GM21786 (cell line): ENCODE measurements around the gene MRNIP.
A peak's percentile ranks its signal among the peaks of the same experiment; 100 is the strongest.

ENCODE experiments used
- ATAC-seq: cut with Tn5 transposase; IDR thresholded peaks from one replicate; pipeline ENCODE4 v1.9.1; 2021; ENCODE audit not compliant: unreplicated experiment

MRNIP gene

DNA sequence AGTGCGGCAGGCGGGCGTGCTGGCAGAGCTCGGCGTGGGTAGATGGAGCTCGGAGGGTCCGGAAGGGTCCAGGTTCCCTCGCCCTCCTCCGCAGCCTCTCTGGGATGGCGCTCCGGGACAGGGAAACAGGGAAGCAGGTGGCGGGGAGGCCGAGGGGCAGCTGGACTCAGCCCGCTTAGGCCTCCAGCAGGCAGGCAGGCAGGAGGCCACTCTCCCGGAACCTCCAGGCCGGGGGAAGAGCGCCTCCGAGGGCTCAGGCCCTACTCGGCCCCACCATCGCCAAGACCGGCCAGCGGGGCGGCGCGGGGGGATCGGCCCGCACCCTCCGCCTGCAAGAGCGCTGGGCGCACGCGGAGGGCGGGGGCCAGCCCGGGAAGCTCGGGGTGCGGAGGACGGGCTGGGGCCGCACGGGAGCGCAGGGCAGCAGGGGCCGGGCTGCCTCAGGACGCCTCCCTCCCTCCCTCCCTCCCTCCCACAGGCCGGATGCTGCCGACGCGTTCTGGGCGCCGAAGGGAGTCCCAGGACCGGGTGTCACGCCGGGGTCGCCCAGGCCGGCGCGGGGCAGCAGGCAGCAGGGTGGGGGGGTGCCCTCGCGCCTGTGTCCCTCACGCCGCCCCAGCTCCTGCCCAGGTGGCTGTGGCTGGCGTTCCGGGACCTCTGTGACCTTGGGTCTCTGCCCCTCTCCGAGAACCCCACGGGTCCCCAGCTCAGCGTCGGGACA is 52.9 kb downstream of the MRNIP start:
- ATAC-seq = peak; percentile 17

DNA sequence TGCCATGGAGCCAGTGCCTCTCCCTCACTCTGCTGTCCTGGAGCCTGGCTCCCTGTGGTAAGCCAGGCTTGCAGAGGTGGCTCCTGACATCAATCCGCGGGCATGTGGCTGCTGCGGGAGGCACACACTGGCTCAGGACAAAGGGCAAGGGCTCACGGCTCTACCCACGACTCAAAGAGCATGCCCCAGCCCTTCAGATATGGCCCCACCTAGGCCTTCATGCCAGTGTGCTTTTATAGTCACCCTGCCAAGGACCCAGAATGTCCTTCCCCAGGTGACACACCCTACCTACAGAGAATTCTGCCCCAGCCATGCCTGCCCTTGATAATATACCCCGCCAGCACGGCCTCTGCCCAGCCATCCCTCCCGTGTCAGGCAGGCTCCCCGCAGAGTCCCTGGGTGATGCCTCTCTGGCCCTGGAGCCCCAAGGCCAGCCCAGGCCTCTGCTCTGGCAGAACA is 53.5 kb downstream of the MRNIP start:
- no peak for ATAC-seq

DNA sequence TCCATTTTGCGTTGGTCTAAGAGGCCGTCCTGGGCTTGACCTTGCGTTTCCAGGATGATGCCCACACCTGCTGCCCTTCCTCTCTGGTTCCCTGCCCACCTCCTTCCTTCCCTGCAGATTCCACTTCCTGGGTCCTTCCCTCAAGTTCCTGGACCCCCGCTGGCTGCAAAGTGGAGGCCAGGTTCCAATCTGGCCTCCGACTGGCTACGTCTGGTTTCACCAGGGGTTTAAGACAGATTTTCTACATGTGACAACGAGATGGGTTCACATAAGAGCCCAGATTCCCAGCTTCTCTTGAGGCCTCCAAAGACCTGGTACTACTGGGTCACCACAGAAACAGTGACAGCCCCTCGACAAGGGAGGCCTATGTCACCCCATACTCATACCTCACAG is 54.1 kb downstream of the MRNIP start:
- ATAC-seq = no peak

DNA sequence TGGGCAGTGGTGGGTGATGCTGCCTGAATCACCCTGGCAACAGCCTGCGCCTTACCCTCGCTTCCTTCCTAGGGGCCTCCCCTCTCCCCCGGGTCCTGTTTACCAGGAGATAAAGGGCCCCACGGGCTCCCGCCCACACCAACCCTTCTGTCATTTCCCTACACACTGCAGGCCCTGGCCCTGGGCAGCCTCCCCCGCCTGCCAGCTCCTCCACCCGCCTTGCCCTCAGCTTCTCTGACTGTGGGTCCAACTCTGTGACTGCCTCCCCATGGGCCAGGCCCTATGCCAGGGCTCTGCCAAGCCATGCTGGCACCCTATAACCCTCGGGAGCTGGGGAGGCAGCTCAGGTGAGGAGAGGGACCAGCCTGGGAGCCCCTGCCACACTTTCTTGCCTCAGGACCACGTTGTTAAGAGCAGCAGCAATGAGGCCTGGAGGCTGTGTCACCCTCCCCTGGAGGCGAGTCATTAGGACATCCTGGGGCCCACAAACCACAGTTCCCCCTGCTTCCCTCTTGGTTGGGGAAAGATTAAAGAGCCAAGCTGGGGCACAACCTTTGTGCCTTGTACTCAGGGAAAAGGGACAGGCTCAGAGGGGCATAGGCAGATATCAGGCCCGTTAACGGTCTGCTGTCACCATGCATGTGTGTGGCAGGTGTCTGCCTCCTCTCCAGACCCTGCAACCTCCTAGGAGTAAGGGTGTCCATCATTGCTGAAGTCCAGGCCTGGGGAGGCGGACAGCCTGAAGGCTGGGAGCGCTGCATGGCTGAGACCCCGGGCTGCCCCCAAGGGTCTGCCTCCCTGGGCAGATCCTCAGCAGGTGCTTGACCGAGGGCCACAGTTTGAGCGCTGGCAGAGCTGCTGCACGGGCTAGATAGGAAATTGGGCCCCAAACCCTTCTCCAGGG is 54.7 kb downstream of the MRNIP start:
- no peak for ATAC-seq

DNA sequence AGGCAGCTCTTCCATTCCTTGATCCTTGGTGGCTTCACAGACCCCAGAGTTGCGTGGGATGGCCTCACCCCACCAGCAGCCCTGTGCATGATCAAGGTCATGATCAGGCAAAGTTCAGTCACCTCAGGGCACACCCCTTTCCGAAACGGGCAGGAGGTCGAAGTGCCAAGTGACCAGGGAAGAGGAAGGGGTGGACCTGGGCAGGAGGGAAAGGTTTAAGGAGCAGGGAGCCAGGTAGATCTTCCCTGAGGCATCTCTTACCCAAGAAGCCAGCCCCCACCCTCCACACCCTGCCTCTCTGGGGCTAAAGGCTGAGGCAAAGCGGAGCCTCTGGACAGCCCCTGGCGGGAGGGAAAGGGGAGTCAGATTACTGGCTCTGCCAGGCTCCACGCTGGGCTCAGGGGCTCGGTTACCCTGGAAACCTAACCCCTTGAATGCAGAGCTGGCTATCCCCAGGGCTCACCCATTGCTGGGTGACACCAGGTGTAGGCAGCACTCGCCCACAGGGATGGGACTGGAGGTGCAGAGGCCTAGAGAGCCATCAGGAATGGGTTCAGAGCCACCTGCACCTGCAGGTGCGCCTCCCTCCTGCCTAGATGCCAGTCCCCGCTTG is 55.6 kb downstream of the MRNIP start:
- no peak for ATAC-seq

DNA sequence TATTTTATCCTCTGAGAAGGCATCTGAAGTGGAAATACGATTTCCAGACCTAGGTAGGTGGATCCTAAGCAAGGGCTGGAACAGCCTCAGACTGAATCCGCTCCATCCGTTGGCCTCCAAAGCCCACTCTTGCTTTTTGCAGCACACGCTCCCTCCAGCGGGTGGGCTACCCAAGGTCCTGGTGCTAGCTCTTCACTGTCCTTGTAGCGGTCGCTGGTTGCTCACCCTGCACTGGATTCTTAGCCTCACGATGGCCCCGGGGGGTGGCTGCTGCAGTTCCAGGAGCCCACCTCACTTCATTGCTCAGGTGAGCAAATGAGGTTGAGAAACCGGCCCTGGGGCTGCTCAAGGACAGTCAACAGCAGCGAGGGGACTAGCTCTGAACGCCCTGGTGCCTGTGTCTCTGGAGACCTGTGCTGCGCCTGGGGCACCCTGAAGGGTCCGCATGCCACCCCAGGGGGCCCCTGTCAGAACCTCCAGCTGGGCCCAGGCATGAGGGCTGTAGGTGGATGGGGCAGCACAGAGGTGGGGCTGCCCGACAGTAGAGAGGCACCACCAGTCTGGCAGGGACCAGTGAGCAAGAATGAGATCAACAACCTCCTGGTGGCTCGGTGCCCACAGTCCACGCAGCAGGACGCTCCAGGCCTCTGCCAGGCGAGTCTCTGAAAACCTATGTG is 56.3 kb downstream of the MRNIP start:
- no peak for ATAC-seq

DNA sequence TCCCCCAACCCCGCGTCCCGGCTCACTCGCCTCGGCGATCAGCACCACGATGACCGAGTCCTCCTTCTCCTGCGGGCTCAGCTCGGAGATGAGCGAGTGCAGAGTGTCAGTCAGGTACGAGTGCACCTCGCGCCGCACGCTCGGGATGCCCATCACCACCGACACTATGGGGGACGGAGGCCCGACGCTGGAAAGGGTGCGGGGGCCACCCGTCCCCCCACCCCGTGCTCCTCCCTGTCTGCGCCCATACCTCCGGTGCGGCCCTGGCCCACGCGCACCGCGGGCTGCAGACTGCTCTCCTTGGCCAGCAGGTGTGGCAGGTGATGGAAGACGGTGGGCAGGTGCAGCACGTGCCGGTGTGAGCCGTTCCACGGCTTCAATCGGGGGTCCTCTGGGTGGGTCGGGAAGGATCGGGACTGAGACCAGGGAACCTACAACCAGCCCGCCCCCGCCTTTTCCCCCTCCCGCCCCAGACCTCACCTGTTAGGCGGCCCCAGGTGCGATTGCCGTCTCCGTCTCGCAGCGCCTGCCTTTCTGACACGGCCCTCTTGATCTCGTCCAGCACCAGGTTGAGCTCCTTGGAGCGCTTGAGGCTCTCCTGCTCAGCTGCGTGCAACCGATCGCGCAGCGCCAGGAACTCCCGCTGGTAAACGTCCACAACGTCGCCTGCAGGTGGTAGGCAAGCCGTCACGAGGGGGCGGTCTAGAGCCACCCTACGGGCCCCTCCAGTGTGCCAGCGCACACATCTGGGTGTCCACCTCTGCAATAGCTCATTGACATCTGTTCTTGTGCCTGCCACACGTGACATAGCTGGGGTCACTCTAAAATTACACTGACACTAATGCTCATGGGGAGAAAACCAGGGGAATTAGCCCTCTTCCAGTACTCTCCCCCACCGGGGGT is 57.1 kb downstream of the MRNIP start:
- peak; percentile 44 for ATAC-seq

DNA sequence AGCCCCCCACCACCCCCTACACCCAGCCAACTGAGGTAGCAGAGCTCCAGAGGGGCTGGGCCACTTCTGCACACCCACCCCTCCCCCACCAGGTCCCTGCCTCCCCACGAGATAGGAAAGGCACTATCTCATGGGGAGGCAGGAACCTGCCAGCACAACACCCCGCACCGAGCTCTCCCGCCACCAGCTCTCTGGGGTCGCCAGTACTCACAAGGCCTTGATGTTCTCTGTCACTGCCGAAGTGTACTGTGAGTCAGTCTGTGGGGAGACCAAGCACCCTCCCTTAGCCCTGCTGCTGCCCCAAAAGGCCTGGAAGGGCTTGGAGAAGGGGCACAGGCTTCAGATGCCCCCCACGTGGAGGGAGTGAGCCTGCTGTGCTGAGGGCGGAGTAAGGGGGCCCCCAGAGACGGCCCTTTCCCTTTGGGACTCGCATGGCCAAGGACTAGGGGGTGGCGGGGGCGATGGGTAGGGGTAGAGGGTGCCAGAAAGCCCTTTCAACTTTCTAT is 57.9 kb downstream of the MRNIP start:
- no peak for ATAC-seq

DNA sequence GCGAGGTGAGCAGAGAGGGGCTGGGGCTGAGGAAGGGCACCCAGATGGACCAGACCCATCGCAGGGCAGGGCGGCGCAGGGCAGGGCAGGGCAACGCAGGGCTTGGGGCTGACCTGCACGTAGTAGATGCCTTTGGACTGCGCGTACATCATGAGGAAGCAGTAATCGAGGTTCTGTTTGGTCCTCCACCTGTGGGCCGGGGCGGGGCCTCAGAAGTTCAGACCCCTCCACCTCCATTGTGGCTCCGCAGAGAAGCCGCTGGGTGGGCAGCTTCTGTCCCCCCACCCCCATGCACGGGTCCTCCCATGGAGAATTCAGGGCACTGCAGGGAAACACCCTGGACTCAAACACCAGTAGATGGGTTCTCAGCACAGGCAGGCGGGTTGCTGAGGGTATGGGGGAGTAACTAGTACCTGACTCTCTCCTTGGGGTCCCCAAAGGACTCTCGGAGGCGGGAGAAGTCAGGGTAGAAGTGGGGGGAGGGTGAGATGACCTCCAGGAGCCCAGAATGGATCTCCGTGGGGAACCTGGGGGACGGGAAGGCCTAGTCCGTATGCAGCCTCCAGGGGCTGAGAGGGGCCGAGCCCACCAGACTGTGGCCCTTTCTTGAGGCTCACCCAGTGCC is 58.4 kb downstream of the MRNIP start:
- ATAC-seq = no peak

DNA sequence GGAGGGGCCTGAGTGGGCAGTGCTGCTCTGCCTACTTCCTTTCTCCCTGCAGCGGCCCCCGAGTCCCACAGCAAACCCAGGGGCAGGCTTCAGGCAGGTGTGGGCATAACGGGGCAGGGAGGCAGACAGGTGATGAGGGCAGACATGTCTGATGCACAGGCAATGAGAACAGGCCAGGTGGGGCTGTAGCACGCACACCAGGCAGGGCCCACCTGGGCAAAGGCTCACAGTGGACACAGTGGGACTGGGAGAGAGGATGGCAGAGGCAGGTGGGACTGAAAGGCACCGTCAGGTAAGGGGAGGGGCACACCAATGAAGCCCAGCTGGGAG is 59.0 kb downstream of the MRNIP start:
- no peak for ATAC-seq

DNA sequence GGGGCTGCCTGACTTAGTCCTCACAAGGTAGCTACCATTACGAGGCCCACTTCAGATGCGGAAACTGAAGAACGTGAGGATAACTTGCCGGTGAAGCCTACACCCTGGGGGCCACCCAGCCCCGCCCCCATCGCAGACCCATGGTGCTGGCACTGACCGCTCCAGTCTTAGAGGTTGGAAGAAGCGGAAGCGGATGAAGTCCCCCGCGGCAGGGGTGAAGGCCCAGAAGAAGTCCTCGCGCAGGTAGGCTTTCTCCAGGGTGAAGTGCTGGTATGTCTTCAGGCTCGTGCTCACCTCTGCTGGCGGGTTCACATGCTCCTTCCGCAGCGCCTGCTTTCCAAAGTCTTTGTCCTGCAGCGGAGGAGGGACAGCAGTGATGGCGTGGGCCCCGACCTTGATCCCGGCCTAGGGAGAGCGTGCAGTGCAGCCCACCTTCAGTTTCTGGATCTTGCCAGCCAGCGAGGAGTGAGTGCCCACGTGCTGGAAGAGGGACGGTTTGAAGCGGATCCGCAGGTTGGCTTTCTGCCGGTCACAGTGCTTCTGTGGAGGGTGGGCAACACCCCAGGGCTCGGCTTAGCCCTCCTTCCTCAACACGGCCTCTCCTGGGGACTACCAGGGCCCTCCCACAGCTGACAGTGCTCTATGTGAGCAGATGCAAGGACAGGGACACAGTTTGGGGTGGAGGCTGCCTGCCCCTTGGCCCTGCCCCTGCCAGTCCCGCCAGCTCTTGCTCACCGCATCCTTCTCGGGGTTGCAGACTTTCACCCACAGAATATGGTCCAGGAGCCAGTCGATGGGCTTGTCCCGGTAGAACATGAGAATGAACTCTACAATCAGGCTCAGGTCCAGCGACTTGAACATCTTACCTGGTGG is 59.6 kb downstream of the MRNIP start:
- no peak for ATAC-seq

DNA sequence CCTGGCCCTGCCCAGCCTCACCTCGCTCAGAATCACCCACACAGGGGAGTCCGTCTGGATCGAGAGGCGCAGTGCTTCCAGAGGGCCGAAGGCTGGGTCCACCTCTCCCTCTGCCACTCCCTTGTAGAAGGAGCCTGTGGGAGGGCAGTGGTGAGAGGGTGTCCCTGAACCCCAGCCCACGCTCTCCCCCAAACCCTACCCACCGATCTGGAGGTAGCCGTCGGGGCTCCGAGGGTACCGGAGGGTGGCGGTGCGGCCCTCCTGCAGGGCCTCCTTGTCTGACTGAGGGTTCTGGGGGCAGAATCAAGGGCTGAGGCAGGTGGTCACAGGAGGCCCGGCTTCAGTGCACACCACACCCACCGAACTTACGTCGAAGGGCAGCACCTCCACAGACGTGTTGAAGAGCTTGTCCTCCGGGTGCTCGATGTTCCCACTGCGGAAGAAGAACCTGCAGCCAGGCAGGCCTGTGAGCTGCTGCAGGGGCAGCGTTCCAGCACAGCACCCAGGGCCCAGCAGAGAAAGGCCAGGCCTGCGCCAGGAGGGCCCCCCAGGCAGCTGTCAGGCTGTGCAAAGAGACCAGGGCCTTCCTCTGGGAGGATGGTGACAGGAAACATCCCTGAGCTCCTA is 60.4 kb downstream of the MRNIP start:
- no peak for ATAC-seq

DNA sequence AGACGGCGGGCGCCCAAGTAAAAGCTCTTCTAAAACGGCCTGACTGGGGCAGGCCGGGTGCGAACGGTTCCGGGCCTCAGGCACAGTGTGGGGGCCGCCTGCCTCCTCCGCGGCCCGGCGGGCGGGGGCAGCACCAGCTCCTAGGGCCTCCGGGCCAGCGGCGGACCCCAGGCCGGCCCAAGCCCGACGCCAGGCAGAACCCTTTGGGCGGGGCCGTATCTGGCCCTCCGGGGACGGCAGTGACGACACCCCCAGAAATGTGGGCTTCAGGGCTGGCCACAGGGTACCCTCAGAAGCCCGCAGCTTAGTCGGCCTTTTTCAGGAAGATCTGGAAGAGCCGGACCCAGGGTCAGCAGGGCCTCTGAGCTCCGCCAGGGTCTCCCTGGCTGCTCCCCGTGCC is 60.9 kb downstream of the MRNIP start:
- no peak for ATAC-seq

DNA sequence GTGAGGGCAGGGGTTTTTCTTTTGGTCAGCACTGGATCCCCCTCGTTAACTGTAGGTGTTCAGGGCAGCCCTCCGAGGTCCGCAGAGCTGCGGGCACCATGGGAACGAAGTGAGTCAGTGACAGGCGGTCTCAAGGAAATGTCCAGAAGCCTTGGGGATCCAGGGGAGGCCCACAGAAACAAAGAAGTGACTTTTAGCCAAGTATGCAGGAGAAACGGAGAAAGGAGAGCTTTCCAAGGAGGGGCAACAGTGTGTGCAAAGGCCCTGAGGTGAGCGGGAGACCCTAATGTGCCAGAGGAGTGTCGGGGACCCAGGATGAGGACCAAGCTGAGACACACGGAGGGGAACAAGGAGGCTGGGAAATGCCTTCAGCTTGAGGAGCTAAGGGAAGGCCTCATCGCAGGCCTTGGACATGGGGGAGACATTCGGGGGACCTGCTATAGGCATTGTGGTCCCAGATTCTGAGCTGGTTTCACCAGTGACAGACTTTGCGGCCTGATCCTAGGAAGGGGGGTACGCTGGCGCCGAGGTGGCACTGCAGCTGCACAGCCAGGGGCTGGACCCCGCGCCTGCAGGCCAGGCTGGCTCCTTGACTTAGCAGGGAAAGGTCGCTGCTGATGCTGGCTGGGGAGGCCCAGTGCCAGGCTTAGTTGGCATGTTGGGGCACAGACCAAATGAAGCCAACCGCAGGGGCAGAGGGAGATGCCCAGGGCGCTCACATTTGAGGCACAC is 61.6 kb downstream of the MRNIP start:
- no peak for ATAC-seq

DNA sequence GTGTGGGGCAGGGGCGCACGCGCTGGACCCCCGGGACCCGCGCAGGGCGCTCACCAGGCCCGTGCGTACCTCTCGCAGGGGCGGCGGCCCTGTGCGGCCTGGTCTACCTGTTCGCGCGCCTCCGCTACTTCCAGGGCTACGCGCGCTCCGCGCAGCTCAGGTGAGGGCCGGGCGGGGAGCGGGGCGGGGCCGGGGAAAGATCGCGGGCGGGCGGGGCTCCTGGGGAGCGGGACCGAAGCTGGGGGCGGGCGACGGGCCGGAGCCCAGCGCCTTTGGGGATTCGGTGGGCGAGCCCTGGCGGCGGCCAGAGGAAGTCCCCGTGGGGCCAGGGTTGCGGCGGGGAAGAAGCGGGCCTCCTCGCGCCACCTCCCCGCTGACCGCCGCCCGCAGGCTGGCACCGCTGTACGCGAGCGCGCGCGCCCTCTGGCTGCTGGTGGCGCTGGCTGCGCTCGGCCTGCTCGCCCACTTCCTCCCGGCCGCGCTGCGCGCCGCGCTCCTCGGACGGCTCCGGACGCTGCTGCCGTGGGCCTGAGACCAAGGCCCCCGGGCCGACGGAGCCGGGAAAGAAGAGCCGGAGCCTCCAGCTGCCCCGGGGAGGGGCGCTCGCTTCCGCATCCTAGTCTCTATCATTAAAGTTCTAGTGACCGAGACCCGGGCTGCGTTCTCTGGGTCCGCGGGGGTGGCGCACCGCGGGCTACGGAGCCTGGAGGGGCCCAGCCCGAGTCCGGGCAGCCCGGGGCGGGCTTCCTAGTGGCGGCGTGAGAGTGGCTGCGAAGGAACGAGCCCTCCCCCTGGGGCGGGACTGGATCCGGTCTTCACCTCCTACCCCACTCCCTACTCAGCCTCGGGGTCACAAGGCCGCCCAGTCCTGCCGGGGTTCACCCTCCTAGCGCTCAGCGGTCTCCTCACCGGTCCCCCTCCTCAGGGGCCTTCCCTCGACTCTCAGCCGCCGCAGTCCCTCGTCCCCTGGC is 62.5 kb downstream of the MRNIP start:
- peak; percentile 72 for ATAC-seq

DNA sequence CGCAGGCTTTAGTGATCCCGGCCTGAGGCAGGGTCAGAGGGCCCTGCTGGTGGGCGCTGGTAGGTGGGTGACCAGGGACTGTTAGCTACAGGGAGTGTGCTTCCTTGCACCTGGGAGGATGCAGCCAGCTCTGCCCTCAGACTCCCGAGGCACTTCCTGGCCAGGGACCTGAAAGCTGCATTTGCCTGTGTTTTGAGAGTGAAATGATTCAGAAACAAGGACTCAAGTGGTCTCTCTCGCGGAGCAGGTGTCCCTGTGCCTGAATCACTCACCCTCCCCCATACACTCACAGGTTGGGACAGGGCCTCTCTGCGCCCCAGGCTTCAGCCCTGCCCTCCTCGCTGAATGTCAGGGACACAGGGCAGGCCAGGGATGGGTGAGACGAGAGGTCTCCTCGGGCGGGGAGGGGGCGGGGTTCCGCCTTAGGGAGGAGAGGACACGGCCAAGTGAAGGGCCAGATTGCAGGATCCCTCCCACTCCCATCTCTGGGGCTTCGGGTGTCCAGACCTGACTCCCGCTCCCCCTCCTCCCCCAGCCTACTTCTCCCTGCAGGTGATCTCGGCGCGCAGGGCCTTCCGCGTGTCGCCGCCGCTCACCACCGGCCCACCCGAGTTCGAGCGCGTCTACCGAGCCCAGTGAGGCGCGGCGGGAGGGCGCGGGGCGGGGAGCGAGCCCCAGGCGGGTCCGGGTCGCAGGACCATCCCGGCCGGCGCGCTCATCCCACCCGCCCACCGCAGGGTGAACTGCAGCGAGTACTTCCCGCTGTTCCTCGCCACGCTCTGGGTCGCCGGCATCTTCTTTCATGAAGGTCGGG is 63.4 kb downstream of the MRNIP start:
- no peak for ATAC-seq
